ENCODE measurements around the gene MICU1.

DNA sequence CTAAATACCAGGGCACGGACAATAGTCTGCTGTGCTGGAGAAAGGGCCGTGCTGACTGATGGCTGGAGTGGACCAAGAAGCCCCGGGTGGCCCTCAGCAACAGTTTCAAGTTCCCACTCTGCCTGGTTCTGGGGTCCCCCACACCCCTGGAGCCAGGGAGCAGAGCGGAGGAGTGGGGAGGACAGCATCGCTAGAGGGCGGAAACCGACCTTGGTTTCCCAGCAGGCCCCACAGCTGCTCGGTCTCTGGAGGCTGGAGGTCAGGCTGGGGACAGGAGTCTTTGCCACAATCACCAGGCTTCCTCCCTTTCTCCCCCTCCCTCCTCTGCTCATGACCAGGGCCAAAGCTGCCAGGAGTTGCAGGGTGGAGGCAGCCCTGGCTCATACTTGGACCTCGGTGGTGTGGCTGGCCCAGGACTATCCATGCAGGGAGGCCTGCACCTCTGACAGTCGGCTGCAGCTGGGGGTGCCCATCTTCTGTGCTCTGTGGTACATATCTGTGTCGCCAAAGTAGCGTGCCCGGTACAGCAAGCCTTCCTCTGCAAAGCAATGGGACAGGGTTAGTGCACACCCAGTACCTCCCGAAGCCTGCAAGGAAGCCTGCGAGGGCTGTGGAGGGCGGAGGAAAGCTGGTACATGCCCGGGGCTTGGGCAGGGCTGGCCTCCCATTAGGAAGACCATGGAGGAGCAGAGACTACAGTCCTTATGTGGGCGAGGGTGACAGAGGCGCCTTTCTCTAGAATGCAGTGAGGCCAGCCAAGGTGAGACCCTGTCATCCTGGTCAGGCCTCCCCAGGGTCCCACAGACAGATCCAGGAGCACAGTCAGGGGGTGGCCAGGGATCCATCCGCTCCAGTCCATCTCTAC is 290.3 kb downstream of the MICU1 start:
- TF ChIP-seq PHF8 (IDR thresholded peaks at IDR 0.05; ENCODE audit: borderline replicate concordance, low read depth), result no peak
- TF ChIP-seq, protein P1, sequence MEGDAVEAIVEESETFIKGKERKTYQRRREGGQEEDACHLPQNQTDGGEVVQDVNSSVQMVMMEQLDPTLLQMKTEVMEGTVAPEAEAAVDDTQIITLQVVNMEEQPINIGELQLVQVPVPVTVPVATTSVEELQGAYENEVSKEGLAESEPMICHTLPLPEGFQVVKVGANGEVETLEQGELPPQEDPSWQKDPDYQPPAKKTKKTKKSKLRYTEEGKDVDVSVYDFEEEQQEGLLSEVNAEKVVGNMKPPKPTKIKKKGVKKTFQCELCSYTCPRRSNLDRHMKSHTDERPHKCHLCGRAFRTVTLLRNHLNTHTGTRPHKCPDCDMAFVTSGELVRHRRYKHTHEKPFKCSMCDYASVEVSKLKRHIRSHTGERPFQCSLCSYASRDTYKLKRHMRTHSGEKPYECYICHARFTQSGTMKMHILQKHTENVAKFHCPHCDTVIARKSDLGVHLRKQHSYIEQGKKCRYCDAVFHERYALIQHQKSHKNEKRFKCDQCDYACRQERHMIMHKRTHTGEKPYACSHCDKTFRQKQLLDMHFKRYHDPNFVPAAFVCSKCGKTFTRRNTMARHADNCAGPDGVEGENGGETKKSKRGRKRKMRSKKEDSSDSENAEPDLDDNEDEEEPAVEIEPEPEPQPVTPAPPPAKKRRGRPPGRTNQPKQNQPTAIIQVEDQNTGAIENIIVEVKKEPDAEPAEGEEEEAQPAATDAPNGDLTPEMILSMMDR (IDR thresholded peaks at IDR 0.05), result no peak
- no peak for TF ChIP-seq CHD2 (IDR thresholded peaks at IDR 0.05; ENCODE audit: low read length, partially characterized antibody)
- no peak for TF ChIP-seq MAFK (IDR thresholded peaks at IDR 0.05; ENCODE audit: partially characterized antibody)
- no peak for TF ChIP-seq RAD21 (conservative IDR thresholded peaks at IDR 0.05 in 1 of 2, IDR thresholded peaks at IDR 0.05 in 1 of 2)
- TF ChIP-seq, protein P2, sequence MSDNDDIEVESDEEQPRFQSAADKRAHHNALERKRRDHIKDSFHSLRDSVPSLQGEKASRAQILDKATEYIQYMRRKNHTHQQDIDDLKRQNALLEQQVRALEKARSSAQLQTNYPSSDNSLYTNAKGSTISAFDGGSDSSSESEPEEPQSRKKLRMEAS (IDR thresholded peaks at IDR 0.05), result no peak

All from A549 (cell line).